K562 (cell line): ENCODE measurements around the gene SPATA3. TPM values are rescaled to one million over a fixed set of nuclear protein-coding genes. Genes with fewer than 3 reads are reported as not detected.

Experiments
- ATAC-seq: fragments of 200-7000 bp; cut with Tn5 transposase; 3 replicates; pipeline ENCODE4 v1.9.1; 2020; ENCODE audit warnings: moderate library complexity
- BruUV-seq: library from RNA; stranded (reverse); fragments of 400-500 nt; replicated peaks from 2 replicates; lab custom pipeline; 2021; lab: Mats Ljungman, UMichigan
- CTCF ChIA-PET: fragments of 300-600 bp; formaldehyde crosslinking; extraction: SDS; loops from one replicate; lab custom pipeline; 2021; ENCODE audit warnings: low intra/inter-chr PET ratio; lab: Yijun Ruan, JAX
- POLR2A ChIA-PET: fragments of 300-600, 350-650 bp; sonication (Branson Sonifier 250); formaldehyde crosslinking; extraction: SDS; loops from one replicate; lab custom pipeline; 2021; ENCODE audit warnings: antibody characterized with exemption, inconsistent platforms; lab: Yijun Ruan, JAX
- DNase-seq, 4 experiments: peaks; one replicate each; pipeline versions ENCODE4 v3.0.0 to v3.0.0-alpha.2; 2011 to 2018; ENCODE audit warnings: low spot score in 3 of 4, mixed read lengths in 3 of 4; ENCODE audit errors: extremely low read depth in 1 of 4
- FAIRE-seq: peaks from 2 replicates; lab custom pipeline; 2011; peaks lifted over from hg19 to GRCh38; lab: Jason Lieb, UNC
- H2AFZ ChIP-seq: 2 replicates; pipeline ENCODE4 v1.6.0; 2011; ENCODE audit warnings: low read depth, low read length, control low read depth, inconsistent platforms
- H3K27ac ChIP-seq: fragments of 200-600 bp; 3 replicates; pipeline ENCODE4 v1.8.0; 2011; ENCODE audit warnings: low read depth, mild to moderate bottlenecking, control low read depth, inconsistent platforms, low read length, moderate library complexity, mixed read lengths; ENCODE audit errors: extremely low read depth
- H3K27me3 ChIP-seq, 2 experiments: fragments of 300-600 bp in 1 of 2; 2 replicates in 1 of 2; 3 replicates in 1 of 2; pipeline versions ENCODE4 v1.6.0 to v1.8.0; 2011; ENCODE audit warnings: inconsistent platforms in 2 of 2, low read length in 2 of 2, mild to moderate bottlenecking in 1 of 2, mixed read lengths in 1 of 2, moderate library complexity in 1 of 2; ENCODE audit not compliant: control insufficient read depth in 2 of 2, insufficient read depth in 2 of 2
- H3K36me3 ChIP-seq: fragments of 300-600 bp; 3 replicates; pipeline ENCODE4 v1.8.0; 2011; ENCODE audit warnings: mild to moderate bottlenecking, low read length, inconsistent platforms; ENCODE audit not compliant: control insufficient read depth, insufficient read depth
- H3K4me1 ChIP-seq, 2 experiments: fragments of 200-600 bp in 1 of 2; replicated peaks in 1 of 2; 2 replicates in 1 of 2; 3 replicates in 1 of 2; pipeline versions ENCODE4 v1.5.1 to v1.8.0; 2011; ENCODE audit warnings: inconsistent platforms in 2 of 2, low read length in 2 of 2, mild to moderate bottlenecking in 1 of 2, mixed read lengths in 1 of 2, moderate library complexity in 1 of 2; ENCODE audit not compliant: control insufficient read depth in 2 of 2, insufficient read depth in 2 of 2
- H3K4me2 ChIP-seq: 2 replicates; pipeline ENCODE4 v1.6.1; 2011; ENCODE audit warnings: low read length, control low read depth, inconsistent platforms, mixed read lengths; ENCODE audit not compliant: insufficient read depth
- H3K4me3 ChIP-seq: fragments of 200-600 bp; sonication (generic), shearing (Covaris generic); 2 replicates; pipeline ENCODE4 v1.5.1; 2016; ENCODE audit warnings: control low read depth, inconsistent platforms
- H3K79me2 ChIP-seq: fragments of 200-600 bp; 3 replicates; pipeline ENCODE4 v1.8.0; 2011; ENCODE audit warnings: low read length, inconsistent platforms; ENCODE audit not compliant: control insufficient read depth, insufficient read depth
- H3K9ac ChIP-seq, 2 experiments: 2 replicates each; pipeline versions ENCODE4 v1.6.0 to v1.6.1; 2011; ENCODE audit warnings: low read depth in 2 of 2, low read length in 2 of 2, control low read depth in 1 of 2, inconsistent platforms in 1 of 2, mild to moderate bottlenecking in 1 of 2, mixed read lengths in 1 of 2; ENCODE audit not compliant: insufficient read depth in 1 of 2
- H3K9me1 ChIP-seq: one replicate; pipeline ENCODE4 v1.6.0; 2011; ENCODE audit warnings: inconsistent platforms, mild to moderate bottlenecking, low read length, moderate library complexity; ENCODE audit not compliant: control insufficient read depth, insufficient read depth
- H3K9me3 ChIP-seq: replicated peaks from 2 replicates; pipeline ENCODE4 v1.5.1; 2011; ENCODE audit warnings: low read depth, low read length, inconsistent platforms; ENCODE audit not compliant: control insufficient read depth, insufficient read depth
- H4K20me1 ChIP-seq: replicated peaks from 2 replicates; pipeline ENCODE4 v1.6.1; 2011; ENCODE audit warnings: low read length, inconsistent platforms, mixed read lengths; ENCODE audit not compliant: control insufficient read depth, insufficient read depth
- FOXM1 ChIP-seq, 2 experiments: fragments of 450-650 bp in 1 of 2; sonication (generic) in 1 of 2; formaldehyde crosslinking in 1 of 2; IDR thresholded peaks; 2 replicates each; pipeline versions ENCODE4 v1.6.1 to v1.9.0; 2017 to 2022; ENCODE audit warnings: low read depth in 2 of 2, mild to moderate bottlenecking in 2 of 2, missing genetic modification reagents in 1 of 2, moderate library complexity in 1 of 2
- PHTF2 ChIP-seq: fragments of 250-450 bp; sonication (Bioruptor Pico); IDR thresholded peaks from 2 replicates; pipeline ENCODE4 v1.5.0; 2021; ENCODE audit warnings: mild to moderate bottlenecking
- ZNF384 ChIP-seq: IDR thresholded peaks from 2 replicates; pipeline ENCODE4 v1.6.1; 2012; ENCODE audit warnings: low read depth, low read length, improper control_type of control experiment
- ZNF586 ChIP-seq: fragments of 450-650 bp; formaldehyde crosslinking; conservative IDR thresholded peaks from 2 replicates; pipeline ENCODE4 v1.4.0; 2020; ENCODE audit warnings: mild to moderate bottlenecking, moderate library complexity
- WGBS: fragments of 100-300 bp; shearing (Covaris generic); methylation state at CpG from one replicate; pipeline ENCODE4 v1.1.6; 2016; ENCODE audit warnings: low coverage, mixed read lengths; ENCODE audit not compliant: insufficient coverage; ENCODE audit errors: missing lambda C conversion rate; 5-methylcytosine and 5-hydroxymethylcytosine counted together
- in situ Hi-C: fragments of 300-500 bp; cut with MboI; formaldehyde crosslinking; loops from 4 replicates; pipeline ENCODE4 v1.15.0; 2018; ENCODE audit warnings: inconsistent platforms, mixed read lengths
- intact Hi-C: fragments of 100-400 bp; cut with micrococcal nuclease; formaldehyde crosslinking; loops from 2 replicates; pipeline ENCODE4 v1.14.2; 2022
- polyA plus RNA-seq, 8 experiments: library from polyadenylated mRNA; depleted of rRNA in 4 of 8; stranded (reverse) in 5 of 8; unstranded in 3 of 8; fragments of >200 nt; fragmentation: Nextera tagmentation in 2 of 8; fragmentation: Illumina TruSeq in 1 of 8; extraction: Ambion mirVana in 2 of 8; extraction: Trizol in 1 of 8; gene quantifications; 2 replicates each; pipeline versions ENCODE4 v1.2.1 to v1.2.3, GENCODE V29; 2011 to 2014; ENCODE audit warnings: inconsistent platforms in 1 of 8, missing spikeins in 1 of 8
- total RNA-seq, 7 experiments: library from RNA; depleted of rRNA in 6 of 7; stranded (reverse); fragments of >200 nt in 6 of 7; fragmentation: Illumina TruSeq in 2 of 7; extraction: Trizol in 2 of 7; gene quantifications; 2 replicates each; pipeline versions ENCODE4 v1.2.1 to v1.2.3, GENCODE V29; 2011 to 2021; ENCODE audit warnings: low replicate concordance in 1 of 7
- TF ChIP-seq, protein P1 (sequence below): fragments of 250-450 bp; sonication (Bioruptor Pico); IDR thresholded peaks from 2 replicates; pipeline ENCODE4 v1.4.0; 2020
- TF ChIP-seq, protein P2 (sequence below): fragments of 450-650 bp; formaldehyde crosslinking; IDR thresholded peaks from 2 replicates; pipeline ENCODE4 v1.4.0; 2020; ENCODE audit warnings: mild to moderate bottlenecking, moderate library complexity

Gene SPATA3
- total and polyA plus RNA-seq, 9 of the 15 experiments (the other 6 are each of a cell fraction or from before 2014, with no cell fraction given): not detected

DNA sequence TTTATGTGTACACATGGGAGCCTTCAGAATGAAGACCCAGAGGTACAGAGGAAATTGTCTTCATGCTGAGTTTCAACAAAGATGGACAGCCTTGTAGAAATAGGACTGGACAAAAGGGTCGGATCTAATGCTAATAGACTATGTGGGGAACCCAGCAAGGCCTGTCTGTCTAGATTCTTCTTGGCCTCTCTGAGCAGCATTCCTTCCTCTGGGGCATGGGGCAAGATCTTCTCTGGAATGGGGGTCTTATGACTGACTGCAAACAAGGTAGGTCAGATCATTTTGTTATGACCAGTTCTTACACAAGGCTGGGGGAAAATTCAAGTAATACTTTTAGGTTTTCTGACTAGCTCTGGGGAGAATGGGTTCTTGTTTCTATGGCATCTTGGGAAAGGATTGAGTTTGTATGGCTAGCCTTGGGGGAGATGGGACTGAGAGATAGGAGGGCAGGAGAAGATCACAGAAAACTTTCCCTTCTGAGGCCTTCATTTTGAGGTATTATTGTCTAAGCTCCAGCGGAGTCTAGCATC lies 14.3 kb downstream of the SPATA3 start:
- ChIA-PET CTCF (no interaction called here), POLR2A (no interaction called here)
- H3K4me2 ChIP-seq: no peak overlapping the region
- DNase-seq (no peak), FAIRE-seq (no peak), ATAC-seq (no peak)
- TF ChIP-seq, protein P1, sequence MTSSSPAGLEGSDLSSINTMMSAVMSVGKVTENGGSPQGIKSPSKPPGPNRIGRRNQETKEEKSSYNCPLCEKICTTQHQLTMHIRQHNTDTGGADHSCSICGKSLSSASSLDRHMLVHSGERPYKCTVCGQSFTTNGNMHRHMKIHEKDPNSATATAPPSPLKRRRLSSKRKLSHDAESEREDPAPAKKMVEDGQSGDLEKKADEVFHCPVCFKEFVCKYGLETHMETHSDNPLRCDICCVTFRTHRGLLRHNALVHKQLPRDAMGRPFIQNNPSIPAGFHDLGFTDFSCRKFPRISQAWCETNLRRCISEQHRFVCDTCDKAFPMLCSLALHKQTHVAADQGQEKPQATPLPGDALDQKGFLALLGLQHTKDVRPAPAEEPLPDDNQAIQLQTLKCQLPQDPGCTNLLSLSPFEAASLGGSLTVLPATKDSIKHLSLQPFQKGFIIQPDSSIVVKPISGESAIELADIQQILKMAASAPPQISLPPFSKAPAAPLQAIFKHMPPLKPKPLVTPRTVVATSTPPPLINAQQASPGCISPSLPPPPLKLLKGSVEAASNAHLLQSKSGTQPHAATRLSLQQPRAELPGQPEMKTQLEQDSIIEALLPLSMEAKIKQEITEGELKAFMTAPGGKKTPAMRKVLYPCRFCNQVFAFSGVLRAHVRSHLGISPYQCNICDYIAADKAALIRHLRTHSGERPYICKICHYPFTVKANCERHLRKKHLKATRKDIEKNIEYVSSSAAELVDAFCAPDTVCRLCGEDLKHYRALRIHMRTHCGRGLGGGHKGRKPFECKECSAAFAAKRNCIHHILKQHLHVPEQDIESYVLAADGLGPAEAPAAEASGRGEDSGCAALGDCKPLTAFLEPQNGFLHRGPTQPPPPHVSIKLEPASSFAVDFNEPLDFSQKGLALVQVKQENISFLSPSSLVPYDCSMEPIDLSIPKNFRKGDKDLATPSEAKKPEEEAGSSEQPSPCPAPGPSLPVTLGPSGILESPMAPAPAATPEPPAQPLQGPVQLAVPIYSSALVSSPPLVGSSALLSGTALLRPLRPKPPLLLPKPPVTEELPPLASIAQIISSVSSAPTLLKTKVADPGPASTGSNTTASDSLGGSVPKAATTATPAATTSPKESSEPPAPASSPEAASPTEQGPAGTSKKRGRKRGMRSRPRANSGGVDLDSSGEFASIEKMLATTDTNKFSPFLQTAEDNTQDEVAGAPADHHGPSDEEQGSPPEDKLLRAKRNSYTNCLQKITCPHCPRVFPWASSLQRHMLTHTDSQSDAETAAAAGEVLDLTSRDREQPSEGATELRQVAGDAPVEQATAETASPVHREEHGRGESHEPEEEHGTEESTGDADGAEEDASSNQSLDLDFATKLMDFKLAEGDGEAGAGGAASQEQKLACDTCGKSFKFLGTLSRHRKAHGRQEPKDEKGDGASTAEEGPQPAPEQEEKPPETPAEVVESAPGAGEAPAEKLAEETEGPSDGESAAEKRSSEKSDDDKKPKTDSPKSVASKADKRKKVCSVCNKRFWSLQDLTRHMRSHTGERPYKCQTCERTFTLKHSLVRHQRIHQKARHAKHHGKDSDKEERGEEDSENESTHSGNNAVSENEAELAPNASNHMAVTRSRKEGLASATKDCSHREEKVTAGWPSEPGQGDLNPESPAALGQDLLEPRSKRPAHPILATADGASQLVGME: no peak
- TF ChIP-seq, protein P2, sequence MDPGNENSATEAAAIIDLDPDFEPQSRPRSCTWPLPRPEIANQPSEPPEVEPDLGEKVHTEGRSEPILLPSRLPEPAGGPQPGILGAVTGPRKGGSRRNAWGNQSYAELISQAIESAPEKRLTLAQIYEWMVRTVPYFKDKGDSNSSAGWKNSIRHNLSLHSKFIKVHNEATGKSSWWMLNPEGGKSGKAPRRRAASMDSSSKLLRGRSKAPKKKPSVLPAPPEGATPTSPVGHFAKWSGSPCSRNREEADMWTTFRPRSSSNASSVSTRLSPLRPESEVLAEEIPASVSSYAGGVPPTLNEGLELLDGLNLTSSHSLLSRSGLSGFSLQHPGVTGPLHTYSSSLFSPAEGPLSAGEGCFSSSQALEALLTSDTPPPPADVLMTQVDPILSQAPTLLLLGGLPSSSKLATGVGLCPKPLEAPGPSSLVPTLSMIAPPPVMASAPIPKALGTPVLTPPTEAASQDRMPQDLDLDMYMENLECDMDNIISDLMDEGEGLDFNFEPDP (CRISPR knock-in tag): no peak
- TF ChIP-seq ZNF586: no peak
- no peak for TF ChIP-seq FOXM1 (IDR thresholded peaks at IDR 0.05; ENCODE audit: low read depth)
- no peak for TF ChIP-seq FOXM1 (CRISPR knock-in tag; IDR thresholded peaks at IDR 0.05; ENCODE audit: low read depth)
- TF ChIP-seq PHTF2: no peak
- TF ChIP-seq ZNF384: no peak
- intact Hi-C loops: no loop called here
- in situ Hi-C loops: no loop called here
- H3K9ac ChIP-seq: no peak overlapping the region
- no peak overlapping the region for H3K4me3 ChIP-seq
- no peaks in the 10 kb centered on the region; the same call in 1 of the 2 replicates for H4K20me1 ChIP-seq
- H3K9me3 ChIP-seq: no peaks in the 10 kb centered on the region
- WGBS: 0% methylated on average over 2 of the region's 2 CpGs
- no peak overlapping the region for H3K27ac ChIP-seq
- no peaks in the 10 kb centered on the region for H3K36me3 ChIP-seq
- no peaks in the 10 kb centered on the region for H3K4me1 ChIP-seq
- BruUV-seq: no TSS peak
- no peaks in the 10 kb centered on the region for H3K9me1 ChIP-seq
- H3K79me2 ChIP-seq: no peaks in the 10 kb centered on the region
- no peak overlapping the region for H2AFZ ChIP-seq
- H3K27me3 ChIP-seq: peaks cover 10 to 27% of the 10 kb centered on the region in 2 experiments; a peak in 3 of 5 replicates
